ENCODE measurements around the gene PPP6R3.

Gene PPP6R3

DNA sequence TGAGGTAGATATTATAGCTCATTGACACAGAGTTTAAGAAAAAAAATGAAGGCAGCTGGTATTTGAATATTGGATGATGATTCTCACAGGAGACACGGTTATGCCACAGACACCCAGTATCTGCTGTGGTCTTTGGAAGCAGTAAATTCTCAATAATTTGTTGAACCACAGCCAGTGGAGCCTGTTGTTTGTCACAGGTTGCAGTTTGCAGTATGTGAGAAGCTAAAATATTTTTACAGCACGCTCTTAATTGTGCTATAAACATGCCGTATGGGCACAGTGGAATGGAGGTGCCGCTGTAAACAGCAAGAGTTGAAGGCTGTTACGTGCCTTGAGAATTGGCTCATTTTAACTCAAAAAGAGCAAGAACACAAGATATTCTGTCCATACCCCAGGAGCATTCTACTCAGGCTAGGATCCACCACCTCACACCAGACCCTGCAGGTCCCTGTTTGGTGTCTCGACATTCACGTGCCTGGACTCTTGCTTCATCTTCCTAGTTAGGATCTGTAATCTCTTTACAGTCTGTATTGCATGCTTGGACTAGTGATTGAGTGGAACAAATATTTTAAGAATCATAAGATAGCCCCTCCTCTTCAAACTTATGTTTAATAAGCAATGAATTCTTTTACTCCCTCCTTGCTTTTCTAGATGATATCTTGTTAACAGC lies 129.1 kb downstream of the PPP6R3 start:
- Histone ChIP-seq H3K4me2 (ENCODE audit: low read length) (no peak overlapping the region), H3K36me3 (ENCODE audit: insufficient read depth, low read length) (peaks cover 89% of the 10 kb centered on the region), H3K4me1 (ENCODE audit: insufficient read depth, low read length, severe bottlenecking) (no peaks in the 10 kb centered on the region), H3K9ac (ENCODE audit: low read length) (no peak overlapping the region), H3K27ac (ENCODE audit: low read depth, low read length, poor library complexity, severe bottlenecking) (no peak overlapping the region), H3K9me3 (ENCODE audit: low read length) (no peaks in the 10 kb centered on the region), H4K20me1 (ENCODE audit: insufficient read depth, low read length) (no peaks in the 10 kb centered on the region), H3K4me3 (ENCODE audit: low read depth, low read length, poor library complexity, severe bottlenecking) (no peak overlapping the region), H3K27me3 (ENCODE audit: insufficient read depth, low read length) (no peaks in the 10 kb centered on the region), H3K79me2 (ENCODE audit: insufficient read depth, low read length) (no peaks in the 10 kb centered on the region), H2AFZ (ENCODE audit: low read length) (no peak overlapping the region), H3K9me2 (ENCODE audit: low read depth, low read length) (no peaks in the 10 kb centered on the region), H3F3A (ENCODE audit: insufficient read depth, low read length) (no peaks in the 10 kb centered on the region)
- TF ChIP-seq, protein P1, sequence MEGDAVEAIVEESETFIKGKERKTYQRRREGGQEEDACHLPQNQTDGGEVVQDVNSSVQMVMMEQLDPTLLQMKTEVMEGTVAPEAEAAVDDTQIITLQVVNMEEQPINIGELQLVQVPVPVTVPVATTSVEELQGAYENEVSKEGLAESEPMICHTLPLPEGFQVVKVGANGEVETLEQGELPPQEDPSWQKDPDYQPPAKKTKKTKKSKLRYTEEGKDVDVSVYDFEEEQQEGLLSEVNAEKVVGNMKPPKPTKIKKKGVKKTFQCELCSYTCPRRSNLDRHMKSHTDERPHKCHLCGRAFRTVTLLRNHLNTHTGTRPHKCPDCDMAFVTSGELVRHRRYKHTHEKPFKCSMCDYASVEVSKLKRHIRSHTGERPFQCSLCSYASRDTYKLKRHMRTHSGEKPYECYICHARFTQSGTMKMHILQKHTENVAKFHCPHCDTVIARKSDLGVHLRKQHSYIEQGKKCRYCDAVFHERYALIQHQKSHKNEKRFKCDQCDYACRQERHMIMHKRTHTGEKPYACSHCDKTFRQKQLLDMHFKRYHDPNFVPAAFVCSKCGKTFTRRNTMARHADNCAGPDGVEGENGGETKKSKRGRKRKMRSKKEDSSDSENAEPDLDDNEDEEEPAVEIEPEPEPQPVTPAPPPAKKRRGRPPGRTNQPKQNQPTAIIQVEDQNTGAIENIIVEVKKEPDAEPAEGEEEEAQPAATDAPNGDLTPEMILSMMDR (IDR thresholded peaks at IDR 0.05; ENCODE audit: low read length), result no peak
- no peak for TF ChIP-seq EZH2 (IDR thresholded peaks at IDR 0.05; ENCODE audit: borderline replicate concordance, low read length)

DNA sequence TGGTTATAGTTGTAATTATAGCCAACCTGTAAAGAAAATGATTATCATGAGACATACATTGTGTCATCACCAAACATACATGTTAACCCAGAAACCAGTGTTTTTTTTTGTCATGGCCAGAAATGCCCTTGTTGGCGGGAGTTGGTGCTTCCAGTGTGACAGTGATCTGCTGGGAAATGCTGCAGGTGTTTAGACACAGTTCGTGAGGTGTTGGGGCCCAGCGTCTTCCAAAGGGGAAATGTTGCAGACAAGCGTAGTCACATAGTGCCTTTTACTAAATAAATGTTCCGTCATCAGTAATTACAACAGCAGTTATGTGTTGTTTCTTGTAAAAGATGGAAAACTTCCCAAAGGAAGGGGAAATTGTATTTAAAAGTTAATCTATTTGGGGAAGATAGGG lies 131.2 kb downstream of the PPP6R3 start:
- peaks cover 84% of the 10 kb centered on the region for H3K36me3 ChIP-seq (ENCODE audit: insufficient read depth, low read length)
- TF ChIP-seq, protein P1 (IDR thresholded peaks at IDR 0.05; ENCODE audit: low read length), result no peak
- no peak for TF ChIP-seq EZH2 (IDR thresholded peaks at IDR 0.05; ENCODE audit: borderline replicate concordance, low read length)
- H3K27ac ChIP-seq (ENCODE audit: low read depth, low read length, poor library complexity, severe bottlenecking), result no peak overlapping the region

DNA sequence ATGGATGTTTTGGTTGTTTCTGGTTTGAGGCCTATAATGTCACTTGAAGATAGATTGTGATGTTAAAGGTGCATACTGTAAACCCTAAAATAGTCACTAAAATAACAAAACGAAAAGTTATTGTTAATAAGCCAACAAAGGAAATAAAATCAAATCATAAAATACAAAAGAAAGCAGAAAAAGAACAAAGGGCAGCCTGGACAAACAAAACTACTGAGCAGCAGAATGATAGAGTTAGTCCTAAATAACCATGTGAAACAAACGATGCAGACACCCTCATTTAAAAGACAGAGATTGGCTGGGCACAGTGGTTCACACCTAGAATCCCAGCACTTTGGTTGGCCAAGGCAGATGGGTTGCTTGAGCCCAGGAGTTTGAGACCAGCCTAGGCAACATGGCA lies 132.9 kb downstream of the PPP6R3 start:
- Histone ChIP-seq H3K9ac (ENCODE audit: low read length) (no peak overlapping the region), H3K4me1 (ENCODE audit: insufficient read depth, low read length, severe bottlenecking) (no peaks in the 10 kb centered on the region), H3K36me3 (ENCODE audit: insufficient read depth, low read length) (peaks cover 88% of the 10 kb centered on the region), H4K20me1 (ENCODE audit: insufficient read depth, low read length) (no peaks in the 10 kb centered on the region), H2AFZ (ENCODE audit: low read length) (no peak overlapping the region), H3K79me2 (ENCODE audit: insufficient read depth, low read length) (no peaks in the 10 kb centered on the region), H3K9me3 (ENCODE audit: low read length) (no peaks in the 10 kb centered on the region), H3K4me2 (ENCODE audit: low read length) (no peak overlapping the region), H3K4me3 (ENCODE audit: low read depth, low read length, poor library complexity, severe bottlenecking) (no peak overlapping the region), H3K9me2 (ENCODE audit: low read depth, low read length) (no peaks in the 10 kb centered on the region), H3F3A (ENCODE audit: insufficient read depth, low read length) (no peaks in the 10 kb centered on the region), H3K27ac (ENCODE audit: low read depth, low read length, poor library complexity, severe bottlenecking) (no peak overlapping the region), H3K27me3 (ENCODE audit: insufficient read depth, low read length) (no peaks in the 10 kb centered on the region)
- no peak for TF ChIP-seq EZH2 (IDR thresholded peaks at IDR 0.05; ENCODE audit: borderline replicate concordance, low read length)
- TF ChIP-seq, protein P1 (IDR thresholded peaks at IDR 0.05; ENCODE audit: low read length), result no peak

More for the DNA sequence above, 131.2 kb downstream of the PPP6R3 start:
- Histone ChIP-seq H4K20me1 (ENCODE audit: insufficient read depth, low read length) (no peaks in the 10 kb centered on the region), H3K4me1 (ENCODE audit: insufficient read depth, low read length, severe bottlenecking) (no peaks in the 10 kb centered on the region), H3K9me3 (ENCODE audit: low read length) (no peaks in the 10 kb centered on the region), H3K4me3 (ENCODE audit: low read depth, low read length, poor library complexity, severe bottlenecking) (no peak overlapping the region), H2AFZ (ENCODE audit: low read length) (no peak overlapping the region), H3K4me2 (ENCODE audit: low read length) (no peak overlapping the region), H3F3A (ENCODE audit: insufficient read depth, low read length) (no peaks in the 10 kb centered on the region), H3K79me2 (ENCODE audit: insufficient read depth, low read length) (no peaks in the 10 kb centered on the region), H3K9ac (ENCODE audit: low read length) (no peak overlapping the region), H3K9me2 (ENCODE audit: low read depth, low read length) (no peaks in the 10 kb centered on the region), H3K27me3 (ENCODE audit: insufficient read depth, low read length) (no peaks in the 10 kb centered on the region)

All from OCI-LY1 (cell line).